DMS79 treated with DMSO at 0.1 percent for 48 hours (cell line): ENCODE data around the gene DDX17.

Source experiments
- DNase-seq: peaks from one replicate; lab custom pipeline; 2025; lab: John Stamatoyannopoulos, UW

The DDX17 gene

DNA sequence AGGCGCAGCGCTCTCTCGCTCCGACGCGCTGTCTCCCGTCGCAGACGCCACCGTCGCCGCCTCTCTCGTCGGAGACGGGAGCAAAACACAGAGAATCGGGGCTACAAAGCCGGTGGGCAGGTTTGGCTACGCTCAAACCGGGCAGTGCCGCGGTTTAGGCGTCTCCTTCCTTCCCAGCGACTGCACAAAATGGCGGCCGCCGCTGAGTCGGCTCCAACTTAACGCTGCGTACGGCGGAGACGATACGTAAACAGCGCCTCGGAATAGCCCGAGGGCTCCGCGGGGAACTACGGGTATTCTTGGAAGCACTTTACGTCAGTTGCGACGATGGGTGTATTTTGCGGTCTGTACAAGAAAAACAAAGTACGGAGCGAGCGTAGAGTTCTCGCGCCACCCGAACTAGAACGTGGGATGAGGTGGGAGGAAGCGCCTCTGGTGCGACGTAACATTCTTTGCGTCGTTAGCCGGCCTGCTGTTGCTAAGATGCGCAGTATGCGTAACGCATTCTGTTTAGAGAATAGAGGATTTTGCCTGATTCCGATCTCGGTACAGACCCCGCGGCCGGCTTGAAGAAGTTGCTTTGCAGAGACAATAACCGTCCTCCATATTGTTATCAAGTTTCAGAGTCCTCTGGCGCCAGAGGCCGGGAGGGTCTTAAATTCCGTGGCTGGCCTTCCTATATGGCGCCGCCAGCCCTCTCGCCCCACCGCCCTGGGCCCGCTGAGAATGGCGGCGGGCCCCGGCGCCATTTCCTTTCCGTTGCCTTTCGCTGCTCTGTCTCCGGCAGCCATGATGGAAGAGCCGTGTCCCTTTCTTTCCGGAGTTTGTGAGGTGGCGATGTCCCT is at the start of gene DDX17:
TSS of gene DDX17 (minus strand) at position 194 of the 845 bp plus-strand sequence.
- peak; percentile 87 for DNase-seq

DNA sequence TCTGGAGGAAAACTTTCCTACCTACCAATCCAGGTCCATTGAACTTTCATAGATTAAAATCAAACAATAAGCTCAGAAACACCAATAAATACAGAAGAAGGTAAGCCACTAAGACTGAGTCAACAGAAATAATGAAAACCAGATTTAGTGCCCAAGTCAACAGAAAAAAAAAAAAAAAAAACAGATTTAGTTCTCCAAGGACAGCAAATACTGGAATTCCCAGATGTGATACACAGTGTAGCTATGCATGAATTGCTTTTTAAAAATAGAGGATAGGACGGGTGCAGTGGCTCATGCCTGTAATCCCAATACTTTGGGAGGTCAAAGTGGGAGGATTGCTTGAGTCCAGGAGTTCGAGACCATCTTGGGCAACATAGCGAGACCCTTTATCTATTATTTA is 48.2 kb upstream of the DDX17 start:
- DNase-seq = no peak

DNA sequence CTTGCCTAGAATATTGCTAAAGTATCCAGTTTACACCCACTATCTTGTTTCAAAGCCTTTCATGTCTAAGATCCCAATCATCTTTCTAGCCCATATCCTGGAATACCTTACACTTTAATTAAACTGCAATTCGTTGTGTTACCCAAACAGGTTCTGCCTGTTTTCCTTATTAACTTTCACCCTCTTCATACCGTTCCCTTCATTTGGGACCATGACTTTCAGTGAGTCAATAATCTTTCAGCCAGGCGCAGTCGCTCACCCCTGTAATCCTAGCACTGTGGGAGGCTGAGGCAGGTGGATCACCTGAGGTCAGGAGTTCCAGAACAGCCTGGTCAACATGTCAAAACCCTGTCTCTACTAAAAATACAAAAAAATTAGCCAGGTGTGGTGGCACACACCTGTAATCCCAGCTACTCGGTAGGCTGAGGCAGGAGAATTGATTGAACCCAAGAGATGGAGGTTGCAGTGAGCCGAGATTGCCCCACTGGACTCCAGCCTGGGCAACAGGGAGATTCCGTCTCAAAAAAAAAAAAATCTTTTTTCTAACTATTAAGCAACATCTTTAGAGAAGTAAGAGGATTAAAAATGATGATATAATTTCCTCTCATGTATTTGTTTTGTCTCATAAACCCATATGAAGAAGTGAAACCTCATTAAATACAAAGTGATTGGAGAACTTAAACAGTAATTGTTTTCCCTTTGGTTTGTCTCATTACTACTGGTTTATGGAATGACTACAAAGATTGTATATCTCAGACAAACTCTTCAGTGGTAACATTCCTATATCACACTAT is 43.2 kb upstream of the DDX17 start:
- DNase-seq = no peak

DNA sequence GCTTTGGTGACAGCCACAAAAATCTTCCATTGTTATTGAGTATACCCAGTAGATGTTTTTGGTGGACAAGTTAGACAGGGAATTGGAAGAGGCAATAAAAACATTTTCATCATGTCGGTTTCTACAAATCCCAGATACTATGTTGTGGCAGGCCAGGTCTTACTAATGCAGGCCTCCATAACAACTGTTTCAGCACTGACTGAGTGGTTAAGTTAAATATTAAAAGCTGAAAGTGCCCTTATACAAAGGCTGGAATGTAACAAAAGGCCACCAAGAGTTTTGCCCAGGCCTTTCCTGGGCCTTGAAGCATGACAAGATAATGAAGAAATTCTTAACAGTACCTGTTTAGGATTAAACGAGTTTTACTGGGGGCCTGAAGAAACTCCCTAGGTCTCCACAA is 34.6 kb upstream of the DDX17 start:
- no peak for DNase-seq

DNA sequence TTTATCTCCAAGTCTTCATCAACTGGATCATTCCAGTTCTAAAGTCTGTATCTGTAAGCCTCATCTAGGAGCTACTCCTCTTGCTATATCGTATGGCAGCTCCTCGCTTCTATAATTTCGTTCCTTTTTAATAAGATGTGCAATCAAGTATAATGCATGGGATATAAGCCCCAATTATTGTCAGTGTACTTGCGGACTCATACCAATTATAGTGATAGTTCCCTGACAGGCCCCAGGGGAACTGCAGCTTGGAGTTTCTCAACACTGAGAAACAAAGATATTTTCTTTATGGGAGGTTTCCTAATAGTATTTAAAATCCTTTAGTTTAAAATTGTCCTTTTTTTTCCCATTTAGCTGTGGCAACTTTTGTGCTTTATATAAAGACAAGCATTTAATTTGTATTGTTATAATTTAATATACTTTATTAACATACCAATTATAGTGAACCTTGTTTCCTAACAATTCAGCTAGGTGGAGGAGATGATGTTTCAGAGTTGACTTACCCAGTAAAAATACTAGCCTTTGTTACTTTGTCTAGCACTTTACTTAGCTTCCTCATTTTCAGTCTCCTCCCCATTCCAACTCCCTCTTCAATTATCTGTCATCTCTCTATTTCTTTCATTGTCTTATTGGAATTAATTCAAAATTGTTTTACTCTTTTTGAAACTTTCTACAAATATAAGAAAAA is 25.3 kb upstream of the DDX17 start:
- DNase-seq = no peak

DNA sequence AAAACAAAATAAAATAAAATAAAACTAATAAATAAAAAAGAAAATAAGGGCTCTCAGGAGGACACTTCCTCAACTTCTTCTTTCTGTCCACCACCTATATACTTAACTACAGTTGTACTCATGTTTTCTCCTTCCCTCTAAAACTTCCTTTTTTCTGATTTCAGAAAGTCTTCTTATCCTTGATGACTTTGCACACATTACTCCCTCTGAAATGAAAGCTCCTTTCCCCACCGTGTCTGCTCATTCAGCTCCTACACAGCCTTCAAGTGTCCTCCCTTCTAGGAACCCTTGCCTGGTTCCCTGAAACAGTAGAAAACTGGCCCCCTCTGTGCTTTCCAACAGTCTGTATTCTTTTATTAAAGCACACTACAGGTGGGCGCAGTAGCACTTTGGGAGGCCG is 18.3 kb upstream of the DDX17 start:
- DNase-seq = no peak

DNA sequence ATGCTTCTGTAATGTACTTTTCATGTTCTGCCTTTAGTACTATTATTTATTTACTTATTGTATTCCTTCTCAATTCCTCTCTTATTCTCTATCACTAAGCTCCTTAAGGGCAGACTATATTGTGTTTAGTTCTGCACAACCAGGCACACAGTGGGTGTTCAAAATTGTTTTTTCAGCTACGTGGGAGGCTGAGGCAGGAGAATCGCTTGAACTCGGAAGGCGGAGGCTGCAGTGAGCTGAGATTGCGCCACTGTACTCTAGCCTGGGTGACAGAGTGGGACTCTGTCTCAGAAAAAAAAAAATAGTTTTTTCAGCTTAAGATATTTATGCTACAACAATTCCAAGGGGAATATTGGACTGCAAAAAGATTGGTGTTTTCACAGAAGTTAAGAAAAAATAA is 17.4 kb upstream of the DDX17 start:
- DNase-seq = no peak

DNA sequence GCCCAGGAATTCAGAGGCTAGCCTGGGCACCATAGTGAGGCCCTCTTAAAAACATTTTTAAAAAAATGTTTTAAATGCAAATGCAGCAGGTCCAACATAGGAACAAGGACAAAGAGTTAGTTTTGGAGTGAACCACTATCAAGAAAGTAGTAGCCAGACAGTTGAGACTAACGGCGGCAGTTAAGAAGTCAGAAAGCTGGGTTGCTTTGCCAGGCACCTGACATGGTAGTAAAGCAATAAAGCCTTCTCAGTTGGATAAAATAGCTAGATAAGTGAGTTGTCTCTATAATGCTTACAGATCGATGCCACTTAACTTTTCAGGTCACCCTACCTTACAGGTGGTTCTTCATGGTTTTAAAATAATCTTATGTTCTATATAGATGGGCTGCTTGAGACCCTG is 16.9 kb upstream of the DDX17 start:
- no peak for DNase-seq

DNA sequence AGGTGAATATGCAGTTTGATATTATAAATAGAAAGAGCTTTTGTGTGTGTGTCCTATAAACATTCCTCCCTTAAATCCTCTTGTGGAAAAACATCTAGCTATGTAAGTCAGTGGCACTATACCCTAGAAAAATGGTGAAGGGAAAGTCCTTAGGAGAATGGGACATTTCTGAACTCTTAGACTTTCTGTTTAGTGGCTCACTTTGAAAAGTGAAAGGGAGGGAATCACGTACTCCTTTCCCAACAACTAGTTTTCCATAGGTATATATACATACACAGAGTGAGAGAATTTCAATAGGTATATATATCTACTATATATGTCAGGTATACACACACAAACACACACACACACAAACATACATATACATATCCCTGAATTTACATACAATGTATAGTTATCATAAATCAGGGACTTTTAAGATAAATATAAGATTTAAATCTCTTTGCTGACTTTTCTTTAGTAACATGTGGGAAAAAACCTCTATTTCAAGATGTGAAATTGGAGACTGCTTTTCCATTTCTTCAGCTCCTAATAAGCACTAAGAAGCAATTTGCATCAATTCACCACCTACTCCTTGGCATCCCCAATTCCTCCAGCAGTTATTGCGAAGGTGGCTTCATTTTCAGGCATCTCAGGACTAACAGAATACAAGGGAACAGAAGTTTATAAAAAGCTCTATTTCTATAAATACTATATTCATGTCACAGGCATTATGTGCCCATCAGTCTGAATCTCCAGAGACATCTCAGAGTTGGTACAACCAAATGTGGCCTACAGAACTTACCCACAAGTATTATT is 13.5 kb upstream of the DDX17 start:
- DNase-seq = no peak

DNA sequence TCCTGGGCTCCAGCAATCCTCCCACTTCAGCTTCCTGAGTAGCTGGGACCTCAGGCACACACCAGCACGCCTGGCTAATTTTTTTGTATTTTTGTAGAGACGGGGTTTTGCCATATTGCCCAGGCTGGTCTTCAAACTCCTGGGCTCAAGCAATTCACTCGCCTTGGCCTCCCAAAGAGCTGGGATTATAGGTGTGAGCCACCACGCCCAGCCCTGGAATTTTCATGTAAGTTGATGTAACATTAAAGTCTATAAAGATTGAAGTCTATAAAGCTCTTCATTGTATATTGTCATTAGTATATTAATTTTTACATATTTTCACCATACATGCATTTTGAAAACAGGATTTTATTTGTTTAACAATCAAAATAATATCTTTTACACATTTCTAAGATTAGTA is 12.5 kb upstream of the DDX17 start:
- DNase-seq = no peak

DNA sequence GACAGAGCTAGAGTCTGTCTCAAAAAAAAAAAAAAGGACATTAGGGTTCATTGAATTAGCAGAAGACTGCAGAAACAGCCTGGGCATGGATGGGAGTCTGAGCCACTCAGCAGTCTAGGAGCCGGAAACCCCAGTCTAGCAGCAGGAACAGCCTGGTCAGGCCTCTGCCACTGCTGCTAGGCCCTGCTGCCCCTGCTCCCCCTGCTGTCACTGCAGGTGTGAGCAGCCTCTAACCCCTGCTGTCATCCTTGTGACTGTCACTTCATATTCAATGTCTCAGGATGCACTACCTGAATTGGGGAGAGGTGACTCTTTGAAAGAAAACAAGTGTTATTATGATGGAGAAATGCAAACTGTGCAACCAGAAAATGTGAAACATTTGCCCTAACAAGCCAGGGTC is 7.0 kb upstream of the DDX17 start:
- DNase-seq = no peak

DNA sequence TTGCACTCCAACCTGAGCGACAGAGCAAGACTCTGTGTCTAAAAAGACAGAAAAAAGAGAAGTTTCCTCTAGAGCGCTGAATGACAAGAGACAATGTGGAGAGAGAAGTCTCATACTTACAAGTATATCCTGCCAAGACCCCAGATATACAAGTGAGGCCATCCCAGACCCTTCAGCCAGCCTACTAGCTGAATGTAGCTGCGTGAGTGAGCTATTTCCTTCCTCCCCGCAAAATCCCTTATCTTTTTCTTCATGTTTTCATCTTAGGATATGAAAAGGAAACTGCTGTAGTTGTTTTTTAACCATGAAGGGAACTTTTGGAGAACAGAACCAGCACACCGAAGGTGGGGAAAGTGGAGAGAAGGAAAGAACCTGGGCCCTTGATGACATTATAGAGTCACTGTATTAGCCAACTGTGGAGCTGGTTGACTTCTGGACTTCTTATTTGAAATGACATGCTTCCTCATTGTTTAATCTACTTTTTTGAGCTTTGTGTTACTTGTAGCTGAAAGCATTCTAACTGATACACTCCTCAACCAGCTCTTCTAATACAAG is 4.4 kb upstream of the DDX17 start:
- DNase-seq = no peak

DNA sequence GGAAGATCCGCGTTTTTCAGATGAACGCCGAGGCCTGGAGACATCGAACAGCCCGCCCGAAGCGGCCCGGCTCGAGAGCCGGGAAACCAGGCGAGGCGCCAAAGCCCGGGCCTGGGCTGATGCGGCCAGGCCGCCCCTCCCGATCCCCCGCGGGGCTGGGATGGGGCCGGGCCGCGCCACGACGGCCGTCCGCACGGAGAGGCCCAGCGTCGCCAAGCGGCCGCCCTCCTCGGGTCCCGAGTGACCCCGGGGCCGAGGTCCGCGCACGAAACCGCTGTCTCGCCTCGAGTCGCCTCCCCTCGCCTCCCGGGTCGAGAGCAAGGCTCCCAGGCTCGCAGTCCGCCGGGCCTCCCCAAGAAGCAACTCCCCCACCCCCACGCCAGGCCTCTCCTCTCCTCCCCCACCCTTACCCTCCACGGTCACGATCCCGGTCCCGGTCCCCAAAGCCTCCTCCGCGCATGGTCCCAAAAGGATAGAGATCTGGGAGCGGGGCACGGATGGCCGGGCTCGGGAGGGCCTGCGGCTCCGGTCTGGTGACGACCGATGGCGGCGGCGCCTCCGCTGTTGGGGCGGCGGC is 482 bp downstream of the DDX17 start:
- no peak for DNase-seq

DNA sequence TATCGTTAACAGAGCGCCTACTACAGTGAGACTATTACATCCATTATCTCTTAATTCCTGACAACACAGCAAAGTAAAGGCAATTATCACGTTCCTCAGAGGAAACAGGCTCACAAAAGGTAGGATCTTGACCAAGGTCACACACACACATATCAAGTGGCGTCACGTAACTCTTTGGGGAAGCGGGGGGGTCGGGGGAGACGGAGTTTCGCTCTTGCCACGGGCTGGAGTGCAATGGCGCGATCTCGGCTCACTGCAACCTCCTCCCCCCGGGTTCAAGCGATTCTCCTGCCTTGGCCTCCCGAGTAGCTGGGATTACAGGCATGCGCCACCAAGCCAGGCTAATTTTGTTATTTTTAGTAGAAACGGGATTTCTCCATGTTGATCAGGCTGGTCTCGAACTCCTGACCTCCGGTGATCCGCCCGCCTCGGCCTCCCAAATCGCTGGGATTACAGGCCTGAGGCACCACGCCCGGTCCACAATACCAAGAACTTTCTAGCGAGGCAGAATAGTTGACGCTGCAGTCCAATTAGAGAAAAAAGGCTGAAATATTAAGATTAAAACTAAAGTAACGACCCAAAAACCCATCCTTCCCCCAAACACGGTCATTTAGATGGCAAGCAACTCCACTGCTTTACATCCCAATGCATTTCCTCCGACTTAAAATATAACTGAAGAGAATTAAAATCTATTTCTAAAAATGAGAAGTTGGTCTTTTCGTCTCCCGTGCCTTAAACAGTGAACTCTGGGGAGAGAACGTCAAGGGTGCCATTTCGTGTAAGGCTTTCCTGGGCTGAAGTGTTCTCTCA is 1.2 kb downstream of the DDX17 start:
- peak; percentile 3 for DNase-seq

DNA sequence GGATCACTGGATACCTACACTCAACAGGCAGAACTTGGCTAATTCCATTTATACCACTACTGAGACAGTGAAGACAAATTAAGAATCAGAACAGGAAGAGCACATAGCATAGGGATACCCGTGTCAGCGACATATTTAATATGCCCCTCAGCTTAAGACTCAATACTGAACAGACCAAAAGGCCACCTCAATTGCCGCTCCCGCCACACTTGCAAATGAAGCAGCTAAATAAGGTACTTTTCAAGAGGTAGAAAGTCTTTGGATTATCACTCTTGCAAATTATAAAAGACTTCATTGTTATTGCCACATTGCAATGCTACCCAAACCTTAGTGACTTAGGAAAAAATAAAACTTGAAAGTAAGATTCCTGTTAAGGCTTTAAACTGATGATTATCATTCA is 3.1 kb downstream of the DDX17 start:
- no peak for DNase-seq

DNA sequence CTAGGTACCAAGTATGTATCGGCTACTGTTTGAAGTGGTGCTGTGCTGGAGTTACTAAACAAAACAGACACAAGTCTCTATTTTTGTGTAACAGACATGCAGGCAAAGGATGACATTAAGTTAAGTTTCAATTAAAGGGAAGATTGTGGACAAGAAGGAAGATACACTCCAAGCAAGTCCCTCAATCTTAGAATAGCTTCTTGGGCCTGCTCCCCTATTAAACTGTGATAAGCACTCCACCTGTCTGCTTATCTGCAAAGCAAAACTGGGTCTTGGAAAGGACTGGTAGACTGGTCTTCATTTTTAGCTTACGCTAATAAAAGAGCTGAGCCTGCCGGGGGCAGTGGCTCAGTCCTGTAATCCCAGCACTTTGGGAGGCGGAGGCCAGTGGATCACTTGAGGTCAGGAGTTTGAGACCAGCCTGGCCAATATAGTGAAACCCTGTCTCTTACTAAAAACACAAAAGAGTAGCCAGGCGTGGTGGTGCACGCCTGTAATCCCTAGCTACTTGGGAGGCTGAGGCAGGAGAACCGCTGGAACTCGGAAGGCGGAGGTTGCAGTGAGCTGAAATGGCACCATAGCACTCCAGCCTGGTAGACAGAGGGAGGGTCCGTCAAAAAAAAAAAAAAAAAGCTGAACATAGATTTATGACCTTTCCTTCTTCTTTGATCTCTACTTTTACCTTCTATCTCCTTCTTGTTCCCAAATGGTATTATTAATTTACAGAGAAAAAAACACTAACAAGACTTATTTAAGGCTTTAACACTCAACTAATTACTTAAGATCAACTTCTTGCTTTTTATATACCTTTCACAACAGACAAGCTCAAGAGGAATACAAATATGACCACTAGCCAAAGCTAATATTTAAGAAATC is 4.1 kb downstream of the DDX17 start:
- DNase-seq = no peak

DNA sequence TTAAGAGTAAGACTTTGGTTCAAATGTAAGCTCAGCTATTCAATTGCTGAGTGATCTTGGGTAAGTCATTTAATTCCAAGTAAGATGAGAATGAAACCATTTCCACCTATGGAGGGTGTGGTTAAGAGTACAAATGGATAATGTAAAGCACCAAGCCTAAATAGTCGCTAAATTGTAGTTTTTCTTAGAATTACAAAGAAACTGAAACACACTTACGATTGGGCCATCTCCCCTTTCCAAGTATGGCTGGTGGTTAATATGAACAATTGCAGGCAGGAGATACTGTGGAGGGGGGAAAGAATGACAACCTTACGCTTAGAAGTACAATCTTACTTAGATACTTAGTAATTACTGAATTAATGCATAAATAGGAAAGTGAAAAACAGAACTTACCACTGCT is 8.2 kb downstream of the DDX17 start:
- no peak for DNase-seq

DNA sequence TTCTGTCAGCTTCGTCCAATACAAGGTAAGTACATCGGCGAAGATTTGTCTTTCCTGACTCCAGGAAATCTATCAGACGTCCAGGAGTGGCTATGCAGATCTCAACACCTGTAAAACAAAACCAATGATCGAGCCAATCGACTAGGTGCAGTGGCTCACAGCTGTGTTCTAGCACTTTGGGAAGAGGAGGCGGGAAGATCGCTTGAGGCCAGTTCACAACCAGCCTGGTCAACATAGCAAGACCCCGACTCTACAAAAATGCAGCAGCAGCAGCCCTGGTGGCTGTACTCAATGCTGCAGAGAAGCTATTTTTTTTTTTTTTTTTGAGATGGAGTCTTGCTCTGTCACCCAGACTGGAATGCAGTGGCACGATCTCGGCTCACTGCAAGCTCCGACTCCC is 11.2 kb downstream of the DDX17 start:
- DNase-seq = no peak

DNA sequence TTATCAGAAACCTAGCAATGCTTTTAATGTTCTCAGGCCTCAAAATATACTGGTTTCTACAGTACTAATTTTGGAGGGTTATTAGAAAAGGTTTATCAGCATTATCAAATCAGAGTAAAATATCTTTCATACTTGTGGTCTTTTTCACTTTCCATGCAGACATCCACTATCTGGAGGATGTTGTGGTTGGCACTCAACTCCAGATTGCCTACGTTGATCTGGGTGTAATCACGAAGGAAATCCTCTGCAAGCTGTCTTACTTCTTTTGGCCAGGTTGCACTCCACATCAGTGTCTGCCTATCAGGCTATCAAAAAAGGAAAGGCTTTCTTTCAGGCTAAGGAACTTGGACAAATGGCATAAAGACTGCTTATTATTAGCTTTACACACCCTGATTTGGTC is 11.6 kb downstream of the DDX17 start:
- no peak for DNase-seq
